HepG2 (cell line): ENCODE data around the gene U2AF1L4. TPM values are rescaled to one million over a fixed set of nuclear protein-coding genes. Genes with fewer than 3 reads are reported as not detected.

Experiments used
- HCFC1 ChIP-seq: fragments of 150-350 bp; IDR thresholded peaks from 2 replicates; pipeline ENCODE4 v1.6.1; 2014; ENCODE audit warnings: low read depth, low read length
- IKZF5 ChIP-seq: IDR thresholded peaks from 2 replicates; pipeline ENCODE4 v1.6.1; 2018; ENCODE audit warnings: missing genetic modification reagents, mild to moderate bottlenecking, missing compliant biosample characterization
- JARID2 ChIP-seq: sonication (generic); formaldehyde crosslinking; IDR thresholded peaks from 2 replicates; pipeline ENCODE4 v1.8.1; 2023; ENCODE audit warnings: missing genetic modification reagents, inconsistent platforms; ENCODE audit not compliant: insufficient replicate concordance
- MAF1 ChIP-seq: sonication (generic); formaldehyde crosslinking; IDR thresholded peaks from 2 replicates; pipeline ENCODE4 v1.5.0; 2020; ENCODE audit warnings: missing genetic modification reagents, borderline replicate concordance
- NFKB2 ChIP-seq: sonication (generic); formaldehyde crosslinking; IDR thresholded peaks from 2 replicates; pipeline ENCODE4 v1.4.0; 2020; ENCODE audit warnings: missing genetic modification reagents, borderline replicate concordance
- PHB2 ChIP-seq: fragments of 450-650 bp; IDR thresholded peaks from 2 replicates; pipeline ENCODE4 v1.6.1; 2018; ENCODE audit not compliant: partially characterized antibody
- PHF21A ChIP-seq: sonication (generic); formaldehyde crosslinking; IDR thresholded peaks from 2 replicates; pipeline ENCODE4 v1.5.0; 2020; ENCODE audit warnings: mild to moderate bottlenecking, missing genetic modification reagents
- TMF1 ChIP-seq: sonication (generic); formaldehyde crosslinking; IDR thresholded peaks from 2 replicates; pipeline ENCODE4 v1.8.1; 2022; ENCODE audit warnings: low read depth, missing genetic modification reagents
- ZBTB1 ChIP-seq: sonication (generic); formaldehyde crosslinking; IDR thresholded peaks from 2 replicates; pipeline ENCODE4 v1.4.0; 2020; ENCODE audit warnings: missing genetic modification reagents, borderline replicate concordance
- ZBTB43 ChIP-seq: sonication (generic); formaldehyde crosslinking; conservative IDR thresholded peaks from 2 replicates; pipeline ENCODE4 v1.4.0; 2020; ENCODE audit warnings: missing genetic modification reagents
- ZFP37 ChIP-seq: sonication (generic); formaldehyde crosslinking; IDR thresholded peaks from 2 replicates; pipeline ENCODE4 v1.4.0; 2020; ENCODE audit warnings: missing genetic modification reagents, borderline replicate concordance
- ZNF383 ChIP-seq: sonication (generic); formaldehyde crosslinking; IDR thresholded peaks from 2 replicates; pipeline ENCODE4 v1.4.0; 2020; ENCODE audit warnings: missing genetic modification reagents, mild to moderate bottlenecking, borderline replicate concordance
- ZNF543 ChIP-seq: sonication (generic); formaldehyde crosslinking; IDR thresholded peaks from 2 replicates; pipeline ENCODE4 v1.4.0; 2020; ENCODE audit warnings: mild to moderate bottlenecking, missing genetic modification reagents
- ZNF749 ChIP-seq: sonication (generic); formaldehyde crosslinking; IDR thresholded peaks from 2 replicates; pipeline ENCODE4 v1.8.0; 2022; ENCODE audit warnings: mild to moderate bottlenecking, missing genetic modification reagents, moderate library complexity, borderline replicate concordance
- ZNF790 ChIP-seq: sonication (generic); formaldehyde crosslinking; IDR thresholded peaks from 2 replicates; pipeline ENCODE4 v1.8.0; 2022; ENCODE audit warnings: missing genetic modification reagents, mild to moderate bottlenecking, borderline replicate concordance
- ZNF879 ChIP-seq: sonication (generic); formaldehyde crosslinking; IDR thresholded peaks from 2 replicates; pipeline ENCODE4 v1.8.1; 2023; ENCODE audit warnings: missing genetic modification reagents
- ZSCAN5A ChIP-seq: sonication (generic); formaldehyde crosslinking; IDR thresholded peaks from 2 replicates; pipeline ENCODE4 v1.8.0; 2022; ENCODE audit warnings: mild to moderate bottlenecking, missing genetic modification reagents, borderline replicate concordance
- polyA plus RNA-seq, 8 experiments: library from polyadenylated mRNA; depleted of rRNA in 3 of 8; stranded (reverse) in 7 of 8; unstranded in 1 of 8; fragments of >200 nt; fragmentation: Illumina TruSeq in 4 of 8; extraction: Trizol in 4 of 8; gene quantifications; 2 replicates each; pipeline versions ENCODE4 v1.2.1 to v1.2.3, GENCODE V29; 2011 to 2016; ENCODE audit warnings: low read depth in 4 of 8, missing spikeins in 1 of 8, mixed read lengths in 1 of 8; ENCODE audit not compliant: insufficient read depth in 1 of 8
- total RNA-seq, 5 experiments: library from RNA; depleted of rRNA; stranded (reverse); fragments of >200 nt; fragmentation: Illumina TruSeq; extraction: Trizol; gene quantifications; 2 replicates each; pipeline ENCODE4 v1.2.3, GENCODE V29; 2016; ENCODE audit warnings: low read depth in 1 of 5
- TF ChIP-seq, protein P1 (sequence below): sonication (generic); formaldehyde crosslinking; IDR thresholded peaks from 2 replicates; pipeline ENCODE4 v1.4.0; 2020; ENCODE audit warnings: mild to moderate bottlenecking, missing genetic modification reagents
- TF ChIP-seq, protein P2 (sequence below): IDR thresholded peaks from 2 replicates; pipeline ENCODE4 v1.6.1; 2016; ENCODE audit warnings: missing compliant biosample characterization, missing genetic modification reagents, borderline replicate concordance
- TF ChIP-seq, protein P3 (sequence below): sonication (generic); formaldehyde crosslinking; conservative IDR thresholded peaks from 2 replicates; pipeline ENCODE4 v1.4.0; 2020; ENCODE audit warnings: missing genetic modification reagents

Gene U2AF1L4
- total and polyA plus RNA-seq, 2 of the 13 experiments (the other 11 are each of a cell fraction or from before 2014, with no cell fraction given), result 7.9 to 15.4 TPM

GRCh38 chr19:35716801-35717664, 28.2 kb downstream of the U2AF1L4 start (continued):
- TF ChIP-seq ZNF383 (CRISPR knock-in tag), result peak; percentile 82; the same call in 1 of the 2 replicates
- TF ChIP-seq, protein P1, sequence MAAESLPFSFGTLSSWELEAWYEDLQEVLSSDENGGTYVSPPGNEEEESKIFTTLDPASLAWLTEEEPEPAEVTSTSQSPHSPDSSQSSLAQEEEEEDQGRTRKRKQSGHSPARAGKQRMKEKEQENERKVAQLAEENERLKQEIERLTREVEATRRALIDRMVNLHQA (CRISPR knock-in tag), result no peak
- TF ChIP-seq PHB2, result no peak
- TF ChIP-seq ZNF879 (CRISPR knock-in tag), result no peak
- TF ChIP-seq HCFC1, result peak; percentile 86; the same call in 1 of the 2 replicates
- peak; percentile 42; the same call in 1 of the 2 replicates for TF ChIP-seq IKZF5 (CRISPR knock-in tag)
- TF ChIP-seq ZBTB43 (CRISPR knock-in tag), result peak; percentile 68
- 0 out of 2 replicates have a peak, but pooled peaks have one; percentile 17 for TF ChIP-seq TMF1 (CRISPR knock-in tag)
- TF ChIP-seq, protein P2, sequence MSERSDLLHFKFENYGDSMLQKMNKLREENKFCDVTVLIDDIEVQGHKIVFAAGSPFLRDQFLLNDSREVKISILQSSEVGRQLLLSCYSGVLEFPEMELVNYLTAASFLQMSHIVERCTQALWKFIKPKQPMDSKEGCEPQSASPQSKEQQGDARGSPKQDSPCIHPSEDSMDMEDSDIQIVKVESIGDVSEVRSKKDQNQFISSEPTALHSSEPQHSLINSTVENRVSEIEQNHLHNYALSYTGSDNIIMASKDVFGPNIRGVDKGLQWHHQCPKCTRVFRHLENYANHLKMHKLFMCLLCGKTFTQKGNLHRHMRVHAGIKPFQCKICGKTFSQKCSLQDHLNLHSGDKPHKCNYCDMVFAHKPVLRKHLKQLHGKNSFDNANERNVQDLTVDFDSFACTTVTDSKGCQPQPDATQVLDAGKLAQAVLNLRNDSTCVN (CRISPR knock-in tag), result 0 out of 2 replicates have a peak, but pooled peaks have one; percentile 4
- TF ChIP-seq, protein P3, sequence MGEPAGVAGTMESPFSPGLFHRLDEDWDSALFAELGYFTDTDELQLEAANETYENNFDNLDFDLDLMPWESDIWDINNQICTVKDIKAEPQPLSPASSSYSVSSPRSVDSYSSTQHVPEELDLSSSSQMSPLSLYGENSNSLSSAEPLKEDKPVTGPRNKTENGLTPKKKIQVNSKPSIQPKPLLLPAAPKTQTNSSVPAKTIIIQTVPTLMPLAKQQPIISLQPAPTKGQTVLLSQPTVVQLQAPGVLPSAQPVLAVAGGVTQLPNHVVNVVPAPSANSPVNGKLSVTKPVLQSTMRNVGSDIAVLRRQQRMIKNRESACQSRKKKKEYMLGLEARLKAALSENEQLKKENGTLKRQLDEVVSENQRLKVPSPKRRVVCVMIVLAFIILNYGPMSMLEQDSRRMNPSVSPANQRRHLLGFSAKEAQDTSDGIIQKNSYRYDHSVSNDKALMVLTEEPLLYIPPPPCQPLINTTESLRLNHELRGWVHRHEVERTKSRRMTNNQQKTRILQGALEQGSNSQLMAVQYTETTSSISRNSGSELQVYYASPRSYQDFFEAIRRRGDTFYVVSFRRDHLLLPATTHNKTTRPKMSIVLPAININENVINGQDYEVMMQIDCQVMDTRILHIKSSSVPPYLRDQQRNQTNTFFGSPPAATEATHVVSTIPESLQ (CRISPR knock-in tag), result no peak; the same call in 1 of the 2 replicates
- no peak for TF ChIP-seq ZFP37 (CRISPR knock-in tag)
- 0 out of 2 replicates have a peak, but pooled peaks have one; percentile 65 for TF ChIP-seq ZNF749
- TF ChIP-seq NFKB2 (CRISPR knock-in tag), result peak; percentile 58; the same call in 1 of the 2 replicates
- TF ChIP-seq MAF1 (CRISPR knock-in tag), result 0 out of 2 replicates have a peak, but pooled peaks have one; percentile 73
- TF ChIP-seq JARID2 (CRISPR knock-in tag), result no peak
- no peak for TF ChIP-seq ZBTB1 (CRISPR knock-in tag)
- TF ChIP-seq ZNF543 (CRISPR knock-in tag), result peak; percentile 84
- TF ChIP-seq PHF21A (CRISPR knock-in tag), result peak; percentile 82
- peak; percentile 72; the same call in 1 of the 2 replicates for TF ChIP-seq ZNF790
- TF ChIP-seq ZSCAN5A (CRISPR knock-in tag), result 0 out of 2 replicates have a peak, but pooled peaks have one; percentile 57
